HEK293 (cell line): ENCODE data around the gene COL5A2.
A peak's percentile ranks its signal among the peaks of the same experiment; 100 is the strongest.

Source experiments
- CTCF ChIA-PET: fragments of 350-600 bp; formaldehyde crosslinking; extraction: SDS; loops from one replicate; lab custom pipeline; 2021; ENCODE audit warnings: antibody characterized with exemption; lab: Yijun Ruan, JAX
- POLR2A ChIA-PET: fragments of 300-600 bp; formaldehyde crosslinking; extraction: SDS; loops from one replicate; lab custom pipeline; 2020; ENCODE audit warnings: antibody characterized with exemption, inconsistent platforms; lab: Yijun Ruan, JAX
- H3K27ac ChIP-seq: fragments of 200-500 bp; sonication (Bioruptor generic); 2 replicates; pipeline ENCODE4 v1.5.1; 2014; ENCODE audit warnings: low read depth, low read length, control low read depth, inconsistent platforms; ENCODE audit errors: extremely low read depth
- H3K36me3 ChIP-seq, 2 experiments: fragments of 200-500 bp in 1 of 2; sonication (Bioruptor generic) in 1 of 2; 1 replicate in 1 of 2; 2 replicates in 1 of 2; pipeline ENCODE4 v1.5.1; 2014 to 2017; ENCODE audit warnings: inconsistent platforms in 2 of 2, low read length in 2 of 2; ENCODE audit not compliant: control insufficient read depth in 2 of 2, insufficient read depth in 1 of 2
- H3K4me1 ChIP-seq: fragments of 200-500 bp; sonication (Bioruptor generic); 2 replicates; pipeline ENCODE4 v1.5.1; 2014; ENCODE audit warnings: mild to moderate bottlenecking, low read length, inconsistent platforms; ENCODE audit not compliant: control insufficient read depth, insufficient read depth
- H3K4me3 ChIP-seq: 2 replicates; pipeline ENCODE4 v1.5.1; 2011; ENCODE audit warnings: low read depth, mild to moderate bottlenecking, control low read depth, low read length, moderate library complexity
- H3K9me3 ChIP-seq: fragments of 200-500 bp; sonication (Bioruptor generic); 2 replicates; pipeline ENCODE4 v1.5.1; 2014; ENCODE audit warnings: low read depth, low read length, inconsistent platforms; ENCODE audit not compliant: control insufficient read depth, insufficient read depth
- EGR2 ChIP-seq: fragments of 450-650 bp; formaldehyde crosslinking; IDR thresholded peaks from 2 replicates; pipeline ENCODE4 v1.5.1; 2016; ENCODE audit warnings: low read depth, missing biosample characterization, missing genetic modification characterization
- GFI1B ChIP-seq: fragments of 450-650 bp; formaldehyde crosslinking; IDR thresholded peaks from 2 replicates; pipeline ENCODE4 v1.5.1; 2016; ENCODE audit warnings: missing biosample characterization, missing genetic modification characterization
- IKZF3 ChIP-seq: fragments of 450-650 bp; IDR thresholded peaks from 2 replicates; pipeline ENCODE4 v1.5.0; 2018; ENCODE audit warnings: missing biosample characterization, mild to moderate bottlenecking, missing genetic modification characterization, moderate library complexity
- REST ChIP-seq: fragments of 450-650 bp; formaldehyde crosslinking; IDR thresholded peaks from 2 replicates; pipeline ENCODE4 v1.5.1; 2016; ENCODE audit warnings: missing biosample characterization, missing genetic modification characterization
- ZBTB48 ChIP-seq: fragments of 450-650 bp; formaldehyde crosslinking; IDR thresholded peaks from 2 replicates; pipeline ENCODE4 v1.5.1; 2016; ENCODE audit warnings: missing biosample characterization, missing genetic modification characterization
- ZFHX2 ChIP-seq: fragments of 450-650 bp; formaldehyde crosslinking; conservative IDR thresholded peaks from 2 replicates; pipeline ENCODE4 v1.5.1; 2016; ENCODE audit warnings: missing biosample characterization, missing genetic modification characterization
- ZFP37 ChIP-seq: fragments of 450-650 bp; formaldehyde crosslinking; IDR thresholded peaks from 2 replicates; pipeline ENCODE4 v1.5.1; 2016; ENCODE audit warnings: missing biosample characterization, missing genetic modification characterization
- ZNF140 ChIP-seq: fragments of 450-650 bp; formaldehyde crosslinking; IDR thresholded peaks from 2 replicates; pipeline ENCODE4 v1.5.1; 2016; ENCODE audit warnings: missing biosample characterization, missing genetic modification characterization
- ZNF311 ChIP-seq: fragments of 450-650 bp; formaldehyde crosslinking; IDR thresholded peaks from 2 replicates; pipeline ENCODE4 v1.5.1; 2017; ENCODE audit warnings: missing biosample characterization, missing genetic modification characterization, borderline replicate concordance
- ZNF560 ChIP-seq: fragments of 450-650 bp; formaldehyde crosslinking; IDR thresholded peaks from 2 replicates; pipeline ENCODE4 v1.5.1; 2017; ENCODE audit warnings: missing biosample characterization, missing genetic modification characterization, borderline replicate concordance
- ZNF585B ChIP-seq: fragments of 450-650 bp; formaldehyde crosslinking; IDR thresholded peaks from 2 replicates; pipeline ENCODE4 v1.5.1; 2016; ENCODE audit warnings: missing biosample characterization, missing genetic modification characterization
- ZNF654 ChIP-seq: fragments of 450-650 bp; formaldehyde crosslinking; IDR thresholded peaks from 2 replicates; pipeline ENCODE4 v1.5.1; 2016; ENCODE audit warnings: low read depth, missing biosample characterization, missing genetic modification characterization
- ZNF768 ChIP-seq: fragments of 450-650 bp; formaldehyde crosslinking; IDR thresholded peaks from 2 replicates; pipeline ENCODE4 v1.5.1; 2018; ENCODE audit warnings: missing biosample characterization, mild to moderate bottlenecking, missing genetic modification characterization
- ZNF785 ChIP-seq: fragments of 450-650 bp; formaldehyde crosslinking; IDR thresholded peaks from 2 replicates; pipeline ENCODE4 v1.5.1; 2016; ENCODE audit warnings: missing biosample characterization, missing genetic modification characterization
- ZNF792 ChIP-seq: fragments of 450-650 bp; formaldehyde crosslinking; IDR thresholded peaks from 2 replicates; pipeline ENCODE4 v1.5.1; 2016; ENCODE audit warnings: missing biosample characterization, missing genetic modification characterization
- ZNF843 ChIP-seq: fragments of 450-650 bp; formaldehyde crosslinking; IDR thresholded peaks from 2 replicates; pipeline ENCODE4 v1.5.1; 2016; ENCODE audit warnings: missing biosample characterization, missing genetic modification characterization
- TF ChIP-seq, protein P1 (sequence below): fragments of 450-650 bp; formaldehyde crosslinking; IDR thresholded peaks from 2 replicates; pipeline ENCODE4 v1.5.1; 2016; ENCODE audit warnings: missing biosample characterization, missing genetic modification characterization
- TF ChIP-seq, protein P2 (sequence below): fragments of 450-650 bp; formaldehyde crosslinking; IDR thresholded peaks from 2 replicates; pipeline ENCODE4 v1.5.1; 2016; ENCODE audit warnings: missing biosample characterization, missing genetic modification characterization
- TF ChIP-seq, protein P3 (sequence below): fragments of 450-650 bp; formaldehyde crosslinking; IDR thresholded peaks from 2 replicates; pipeline ENCODE4 v1.5.1; 2017; ENCODE audit warnings: missing biosample characterization, missing genetic modification characterization

COL5A2 gene

GRCh38 chr2:189116979-189117378 lies 62.6 kb downstream of the COL5A2 start:
- POLR2A ChIA-PET, result no interaction called here
- TF ChIP-seq ZFP37 (tag by site-specific recombination) (no peak), ZNF560 (no peak)
- Histone ChIP-seq H3K27ac (no peak overlapping the region), H3K4me3 (no peak overlapping the region), H3K36me3 (no peaks in the 10 kb centered on the region), H3K4me1 (no peaks in the 10 kb centered on the region), H3K9me3 (no peaks in the 10 kb centered on the region)
- CTCF ChIA-PET, result interaction anchor here (0.5 to 2.3 kb wide), 5 partner anchors 17 to 295 kb away, joined by 3 to 14 read pairs (median 5); no protein-coding TSS in a partner anchor

DNA sequence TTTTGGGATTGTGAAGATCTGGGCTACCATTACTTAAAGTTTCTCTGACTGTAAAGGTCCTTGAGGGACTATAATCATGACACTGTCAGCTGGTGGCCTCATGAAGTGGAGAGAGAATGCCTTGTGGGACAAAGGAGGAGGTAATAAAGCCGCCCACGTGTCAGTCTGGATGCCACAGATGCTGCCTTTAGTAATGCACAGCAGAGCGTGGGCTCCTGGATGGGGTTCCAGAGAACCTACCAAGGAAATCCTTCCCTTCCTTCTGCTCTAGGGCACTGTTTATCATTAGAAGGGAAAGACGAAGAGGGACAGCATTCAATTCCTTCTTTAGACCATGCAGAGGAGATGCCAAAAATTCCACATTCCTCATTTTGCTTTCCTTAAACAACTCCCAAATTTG lies 63.5 kb downstream of the COL5A2 start:
- TF ChIP-seq GFI1B (tag by site-specific recombination) (no peak), ZFHX2 (tag by site-specific recombination) (peak; percentile 64), IKZF3 (tag by site-specific recombination) (no peak), ZNF792 (tag by site-specific recombination) (no peak), ZNF654 (tag by site-specific recombination) (no peak), ZNF843 (no peak), EGR2 (tag by site-specific recombination) (peak; percentile 60), ZNF585B (tag by site-specific recombination) (no peak)
- TF ChIP-seq, protein P1, sequence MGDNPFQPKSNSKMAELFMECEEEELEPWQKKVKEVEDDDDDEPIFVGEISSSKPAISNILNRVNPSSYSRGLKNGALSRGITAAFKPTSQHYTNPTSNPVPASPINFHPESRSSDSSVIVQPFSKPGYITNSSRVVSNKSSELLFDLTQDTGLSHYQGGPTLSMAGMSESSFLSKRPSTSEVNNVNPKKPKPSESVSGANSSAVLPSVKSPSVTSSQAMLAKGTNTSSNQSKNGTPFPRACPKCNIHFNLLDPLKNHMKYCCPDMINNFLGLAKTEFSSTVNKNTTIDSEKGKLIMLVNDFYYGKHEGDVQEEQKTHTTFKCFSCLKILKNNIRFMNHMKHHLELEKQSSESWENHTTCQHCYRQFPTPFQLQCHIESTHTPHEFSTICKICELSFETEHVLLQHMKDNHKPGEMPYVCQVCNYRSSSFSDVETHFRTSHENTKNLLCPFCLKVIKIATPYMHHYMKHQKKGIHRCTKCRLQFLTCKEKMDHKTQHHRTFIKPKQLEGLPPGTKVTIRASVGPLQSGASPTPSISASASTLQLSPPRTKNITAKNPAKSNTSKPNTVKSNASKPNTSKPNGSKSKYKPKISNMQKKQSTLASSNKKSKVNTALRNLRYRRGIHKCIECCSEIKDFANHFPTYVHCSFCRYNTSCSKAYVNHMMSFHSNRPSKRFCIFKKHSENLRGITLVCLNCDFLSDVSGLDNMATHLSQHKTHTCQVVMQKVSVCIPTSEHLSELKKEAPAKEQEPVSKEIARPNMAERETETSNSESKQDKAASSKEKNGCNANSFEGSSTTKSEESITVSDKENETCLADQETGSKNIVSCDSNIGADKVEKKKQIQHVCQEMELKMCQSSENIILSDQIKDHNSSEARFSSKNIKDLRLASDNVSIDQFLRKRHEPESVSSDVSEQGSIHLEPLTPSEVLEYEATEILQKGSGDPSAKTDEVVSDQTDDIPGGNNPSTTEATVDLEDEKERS, result no peak
- TF ChIP-seq, all 188 proteins: peak for 2
- Histone ChIP-seq H3K4me3 (no peak overlapping the region), H3K9me3 (no peaks in the 10 kb centered on the region), H3K4me1 (no peaks in the 10 kb centered on the region), H3K36me3 (no peaks in the 10 kb centered on the region), H3K27ac (no peak overlapping the region)
- CTCF ChIA-PET, result interaction anchor here (0.6 to 1.6 kb wide), 5 partner anchors 23 to 296 kb away, joined by 3 to 6 read pairs (median 3); no protein-coding TSS in a partner anchor
- POLR2A ChIA-PET, result no interaction called here

DNA sequence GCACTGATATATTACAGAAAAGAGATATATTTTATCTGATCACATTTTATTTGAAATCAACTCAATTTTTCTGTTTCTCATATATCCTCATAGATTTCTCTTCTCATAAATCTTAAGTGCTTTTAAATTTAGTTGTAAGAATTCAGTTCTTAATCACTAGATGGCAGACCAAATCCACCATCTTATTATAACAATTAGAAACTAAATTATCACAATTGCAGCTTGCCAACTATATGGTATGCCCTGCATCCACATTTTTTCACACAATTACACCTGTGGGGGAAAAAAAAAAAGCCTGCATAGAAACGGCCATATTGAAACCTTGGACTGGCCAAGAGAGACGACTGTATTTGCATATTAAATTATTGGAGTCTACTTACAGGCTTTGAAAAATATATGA lies 64.4 kb downstream of the COL5A2 start:
- CTCF ChIA-PET, result interaction anchor here (0.5 to 1.6 kb wide), 7 partner anchors 12 to 440 kb away, joined by 3 to 6 read pairs (median 3); no protein-coding TSS in a partner anchor

More for the DNA sequence above, 64.4 kb downstream of the COL5A2 start:
- Histone ChIP-seq H3K27ac (no peak overlapping the region), H3K4me3 (no peak overlapping the region), H3K36me3 (no peaks in the 10 kb centered on the region), H3K9me3 (no peaks in the 10 kb centered on the region), H3K4me1 (no peaks in the 10 kb centered on the region)
- TF ChIP-seq ZNF140 (tag by site-specific recombination) (no peak), ZNF311 (tag by site-specific recombination) (no peak), ZBTB48 (tag by site-specific recombination) (no peak), ZNF785 (tag by site-specific recombination) (no peak), REST (tag by site-specific recombination) (no peak), ZNF768 (no peak)
- TF ChIP-seq, protein P2, sequence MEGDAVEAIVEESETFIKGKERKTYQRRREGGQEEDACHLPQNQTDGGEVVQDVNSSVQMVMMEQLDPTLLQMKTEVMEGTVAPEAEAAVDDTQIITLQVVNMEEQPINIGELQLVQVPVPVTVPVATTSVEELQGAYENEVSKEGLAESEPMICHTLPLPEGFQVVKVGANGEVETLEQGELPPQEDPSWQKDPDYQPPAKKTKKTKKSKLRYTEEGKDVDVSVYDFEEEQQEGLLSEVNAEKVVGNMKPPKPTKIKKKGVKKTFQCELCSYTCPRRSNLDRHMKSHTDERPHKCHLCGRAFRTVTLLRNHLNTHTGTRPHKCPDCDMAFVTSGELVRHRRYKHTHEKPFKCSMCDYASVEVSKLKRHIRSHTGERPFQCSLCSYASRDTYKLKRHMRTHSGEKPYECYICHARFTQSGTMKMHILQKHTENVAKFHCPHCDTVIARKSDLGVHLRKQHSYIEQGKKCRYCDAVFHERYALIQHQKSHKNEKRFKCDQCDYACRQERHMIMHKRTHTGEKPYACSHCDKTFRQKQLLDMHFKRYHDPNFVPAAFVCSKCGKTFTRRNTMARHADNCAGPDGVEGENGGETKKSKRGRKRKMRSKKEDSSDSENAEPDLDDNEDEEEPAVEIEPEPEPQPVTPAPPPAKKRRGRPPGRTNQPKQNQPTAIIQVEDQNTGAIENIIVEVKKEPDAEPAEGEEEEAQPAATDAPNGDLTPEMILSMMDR, result 0 out of 2 replicates have a peak, but pooled peaks have one; percentile 11
- TF ChIP-seq, protein P3, sequence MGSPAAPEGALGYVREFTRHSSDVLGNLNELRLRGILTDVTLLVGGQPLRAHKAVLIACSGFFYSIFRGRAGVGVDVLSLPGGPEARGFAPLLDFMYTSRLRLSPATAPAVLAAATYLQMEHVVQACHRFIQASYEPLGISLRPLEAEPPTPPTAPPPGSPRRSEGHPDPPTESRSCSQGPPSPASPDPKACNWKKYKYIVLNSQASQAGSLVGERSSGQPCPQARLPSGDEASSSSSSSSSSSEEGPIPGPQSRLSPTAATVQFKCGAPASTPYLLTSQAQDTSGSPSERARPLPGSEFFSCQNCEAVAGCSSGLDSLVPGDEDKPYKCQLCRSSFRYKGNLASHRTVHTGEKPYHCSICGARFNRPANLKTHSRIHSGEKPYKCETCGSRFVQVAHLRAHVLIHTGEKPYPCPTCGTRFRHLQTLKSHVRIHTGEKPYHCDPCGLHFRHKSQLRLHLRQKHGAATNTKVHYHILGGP (tag by site-specific recombination), result no peak
- POLR2A ChIA-PET, result no interaction called here
